ENCODE measurements around the gene CRELD2.
"Not testable (repeated sequence)": the region's sequence is repeated elsewhere in the genome, so short reads cannot be mapped to it uniquely, and the experiment has no call there.

CRELD2 gene

DNA sequence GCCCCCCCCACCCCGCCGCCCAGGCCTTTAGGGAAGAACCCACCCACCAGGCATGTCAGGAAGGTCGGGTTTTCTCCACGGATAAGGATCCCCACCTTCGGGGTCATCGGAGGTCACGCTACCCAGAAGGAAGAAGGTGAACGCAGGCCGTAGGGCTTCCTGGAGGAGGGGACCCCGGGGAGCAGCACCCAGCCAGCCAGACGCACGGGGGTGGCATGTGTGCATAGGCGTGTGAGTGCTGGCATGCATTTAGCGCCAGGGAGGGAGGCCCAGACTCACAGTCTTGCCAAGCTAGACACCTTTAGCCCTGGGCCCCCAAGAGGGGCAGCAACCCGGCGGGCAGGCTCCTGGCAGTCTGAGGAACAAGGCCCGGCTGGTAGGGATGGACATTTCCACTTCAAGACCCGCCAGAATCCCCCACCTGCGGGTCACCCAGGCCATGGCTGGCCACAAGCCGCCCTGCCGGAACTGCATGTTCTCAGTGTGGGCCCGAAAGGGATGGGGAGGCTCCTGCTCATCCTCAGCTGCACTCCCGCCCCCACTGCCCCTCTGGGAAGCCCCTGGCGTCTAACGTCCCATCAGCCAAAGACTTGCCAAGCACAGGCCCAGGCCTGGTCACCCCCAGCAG lies 25.5 kb downstream of the CRELD2 start:
- ChIA-PET CTCF (interaction anchor here (1.0 kb wide), 1 partner anchor 8 kb away, joined by 3 read pairs; no protein-coding TSS in a partner anchor), POLR2A (no interaction called here)
- TF ChIP-seq PKNOX1 (IDR thresholded peaks at IDR 0.05) (no peak), L3MBTL2 (conservative IDR thresholded peaks at IDR 0.05) (no peak), FOXM1 (IDR thresholded peaks at IDR 0.05; ENCODE audit: borderline replicate concordance) (no peak), ARNT (IDR thresholded peaks at IDR 0.05) (no peak), HDGF (IDR thresholded peaks at IDR 0.05; ENCODE audit: borderline replicate concordance) (no peak), FOXA1 (IDR thresholded peaks at IDR 0.05) (no peak), TARDBP (IDR thresholded peaks at IDR 0.05) (no peak), SP1 (IDR thresholded peaks at IDR 0.05) (no peak), NFRKB (IDR thresholded peaks at IDR 0.05) (no peak), SUZ12 (IDR thresholded peaks at IDR 0.05) (no peak), ELF4 (IDR thresholded peaks at IDR 0.05) (no peak), BHLHE40 (IDR thresholded peaks at IDR 0.05; ENCODE audit: borderline replicate concordance) (no peak), LEF1 (IDR thresholded peaks at IDR 0.05; ENCODE audit: borderline replicate concordance) (no peak), FOXK2 (IDR thresholded peaks at IDR 0.05) (no peak), ZNF384 (IDR thresholded peaks at IDR 0.05) (no peak), CTBP1 (IDR thresholded peaks at IDR 0.05; ENCODE audit: borderline replicate concordance) (no peak)
- no peak for DNase-seq (ENCODE audit: extremely low spot score)

GRCh38 chr22:49944399-49944891 lies 26.0 kb downstream of the CRELD2 start:
- ChIA-PET CTCF (no interaction called here), POLR2A (no interaction called here)
- DNase-seq (ENCODE audit: extremely low spot score), result no peak
- no peak for TF ChIP-seq L3MBTL2 (conservative IDR thresholded peaks at IDR 0.05)

DNA sequence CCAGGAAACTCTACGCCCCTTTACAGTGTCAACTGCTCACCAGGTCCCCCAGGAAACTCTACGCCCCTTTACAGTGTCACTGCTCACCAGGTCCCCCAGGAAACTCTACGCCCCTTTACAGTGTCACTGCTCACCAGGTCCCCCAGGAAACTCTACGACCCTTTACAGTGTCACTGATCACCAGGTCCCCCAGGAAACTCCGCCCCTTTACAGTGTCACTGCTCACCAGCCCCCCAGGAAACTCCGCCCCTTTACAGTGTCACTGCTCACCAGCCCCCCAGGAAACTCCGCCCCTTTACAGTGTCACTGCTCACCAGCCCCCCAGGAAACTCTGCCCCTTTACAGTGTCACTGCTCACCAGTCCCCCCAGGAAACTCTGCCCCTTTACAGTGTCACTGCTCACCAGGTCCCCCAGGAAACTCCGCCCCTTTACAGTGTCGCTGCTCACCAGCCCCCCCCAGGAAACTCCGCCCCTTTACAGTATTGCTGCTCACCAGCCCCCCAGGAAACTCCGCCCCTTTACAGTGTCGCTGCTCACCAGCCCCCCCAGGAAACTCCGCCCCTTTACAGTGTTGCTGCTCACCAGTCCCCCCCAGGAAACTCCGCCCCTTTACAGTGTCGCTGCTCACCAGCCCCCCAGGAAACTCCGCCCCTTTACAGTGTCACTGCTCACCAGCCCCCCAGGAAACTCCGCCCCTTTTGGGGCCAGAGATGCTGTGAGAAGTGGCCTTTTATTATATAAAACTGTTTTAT lies 26.8 kb downstream of the CRELD2 start:
- CTCF ChIA-PET; POLR2A ChIA-PET; DNase-seq (ENCODE audit: extremely low spot score): not testable (repeated sequence)

- ChIA-PET POLR2A (interaction anchor here (1.5 kb wide), 1 partner anchor 14 kb away, joined by 9 read pairs; the partner anchor contains the start of gene PIM3), CTCF (interaction anchor here (1.1 kb wide), 1 partner anchor 196 kb away, joined by 3 read pairs; no protein-coding TSS in a partner anchor)
- TF ChIP-seq FOXK2 (IDR thresholded peaks at IDR 0.05), result no peak
- no peak for DNase-seq (ENCODE audit: extremely low spot score)
These were observed 28.3 kb downstream of the CRELD2 start for GRCh38 chr22:49946612-49947295.

- CTCF ChIA-PET, result interaction anchor here (1.1 kb wide), 1 partner anchor 195 kb away, joined by 3 read pairs; no protein-coding TSS in a partner anchor
- TF ChIP-seq FOXM1 (IDR thresholded peaks at IDR 0.05; ENCODE audit: borderline replicate concordance) (no peak), PKNOX1 (IDR thresholded peaks at IDR 0.05) (no peak), L3MBTL2 (conservative IDR thresholded peaks at IDR 0.05) (no peak), BHLHE40 (IDR thresholded peaks at IDR 0.05; ENCODE audit: borderline replicate concordance) (no peak), ZNF384 (IDR thresholded peaks at IDR 0.05) (no peak), SUZ12 (IDR thresholded peaks at IDR 0.05) (no peak), ARNT (IDR thresholded peaks at IDR 0.05) (no peak), FOXA1 (IDR thresholded peaks at IDR 0.05) (no peak), SP1 (IDR thresholded peaks at IDR 0.05) (no peak), TARDBP (IDR thresholded peaks at IDR 0.05) (no peak), ELF4 (IDR thresholded peaks at IDR 0.05) (no peak), FOXK2 (IDR thresholded peaks at IDR 0.05) (no peak), HDGF (IDR thresholded peaks at IDR 0.05; ENCODE audit: borderline replicate concordance) (no peak), LEF1 (IDR thresholded peaks at IDR 0.05; ENCODE audit: borderline replicate concordance) (no peak), NFRKB (IDR thresholded peaks at IDR 0.05) (no peak), CTBP1 (IDR thresholded peaks at IDR 0.05; ENCODE audit: borderline replicate concordance) (no peak)
- no peak for DNase-seq (ENCODE audit: extremely low spot score)
- POLR2A ChIA-PET, result interaction anchor here (1.5 kb wide), 1 partner anchor 13 kb away, joined by 9 read pairs; the partner anchor contains the start of gene PIM3
These were observed 28.8 kb downstream of the CRELD2 start for GRCh38 chr22:49947296-49947622.

- CTCF ChIA-PET, result interaction anchor here (1.1 kb wide), 1 partner anchor 194 kb away, joined by 3 read pairs; no protein-coding TSS in a partner anchor
- TF ChIP-seq HDGF (IDR thresholded peaks at IDR 0.05; ENCODE audit: borderline replicate concordance), result no peak
- TF ChIP-seq FOXA1 (IDR thresholded peaks at IDR 0.05), result no peak
- no peak for TF ChIP-seq ZNF384 (IDR thresholded peaks at IDR 0.05)
- no peak for TF ChIP-seq SP1 (IDR thresholded peaks at IDR 0.05)
- no peak for TF ChIP-seq BHLHE40 (IDR thresholded peaks at IDR 0.05; ENCODE audit: borderline replicate concordance)
- TF ChIP-seq ARNT (IDR thresholded peaks at IDR 0.05), result no peak
- POLR2A ChIA-PET, result interaction anchor here (1.1 kb wide), 1 partner anchor 11 kb away, joined by 3 read pairs; no protein-coding TSS in a partner anchor
- no peak for DNase-seq (ENCODE audit: extremely low spot score)
These were observed 29.9 kb downstream of the CRELD2 start for GRCh38 chr22:49948116-49948957.
